Endothelial cell (in vitro differentiated cells): ENCODE data around the gene ZNF407. TPM values are rescaled to one million over a fixed set of nuclear protein-coding genes. Genes with fewer than 3 reads are reported as not detected.

Experiments
- DNase-seq: peaks from one replicate; pipeline ENCODE4 v3.0.0; 2021; ENCODE audit warnings: low spot score
- H3K27ac Mint-ChIP-seq: one replicate; pipeline ENCODE4 v1.8.0; 2021; ENCODE audit warnings: mixed read lengths, inconsistent platforms; ENCODE audit not compliant: unreplicated experiment
- H3K27me3 Mint-ChIP-seq: one replicate; pipeline ENCODE4 v1.8.0; 2021; ENCODE audit warnings: mild to moderate bottlenecking, moderate library complexity, mixed read lengths, inconsistent platforms; ENCODE audit not compliant: unreplicated experiment
- H3K36me3 Mint-ChIP-seq: one replicate; pipeline ENCODE4 v1.8.0; 2021; ENCODE audit warnings: mild to moderate bottlenecking, low read depth, mixed read lengths, inconsistent platforms; ENCODE audit not compliant: unreplicated experiment
- H3K4me1 Mint-ChIP-seq: one replicate; pipeline ENCODE4 v1.8.0; 2021; ENCODE audit warnings: mild to moderate bottlenecking, mixed read lengths, inconsistent platforms; ENCODE audit not compliant: unreplicated experiment
- H3K4me3 Mint-ChIP-seq: one replicate; pipeline ENCODE4 v1.8.0; 2021; ENCODE audit warnings: mild to moderate bottlenecking, mixed read lengths, inconsistent platforms; ENCODE audit not compliant: unreplicated experiment
- H3K9me3 Mint-ChIP-seq: one replicate; pipeline ENCODE4 v1.8.0; 2021; ENCODE audit warnings: mixed read lengths, inconsistent platforms; ENCODE audit not compliant: unreplicated experiment
- total RNA-seq: library from RNA; stranded (reverse); fragmentation: NEBNext Ultra II Directional; extraction: Animal tissue kit (Norgen Biotek cat#: 25700); gene quantifications from one replicate; pipeline ENCODE4 v1.2.1, GENCODE V29; 2021; ENCODE audit not compliant: unreplicated experiment
- TF ChIP-seq, protein P1 (sequence below): fragments of 200-600 bp; sonication (generic); IDR thresholded peaks from one replicate; pipeline ENCODE4 v1.5.0; 2021; ENCODE audit warnings: antibody characterized with exemption; ENCODE audit not compliant: unreplicated experiment

Gene ZNF407
- total RNA-seq, 1 donor from 2014 or later, result 16.8 TPM

DNA sequence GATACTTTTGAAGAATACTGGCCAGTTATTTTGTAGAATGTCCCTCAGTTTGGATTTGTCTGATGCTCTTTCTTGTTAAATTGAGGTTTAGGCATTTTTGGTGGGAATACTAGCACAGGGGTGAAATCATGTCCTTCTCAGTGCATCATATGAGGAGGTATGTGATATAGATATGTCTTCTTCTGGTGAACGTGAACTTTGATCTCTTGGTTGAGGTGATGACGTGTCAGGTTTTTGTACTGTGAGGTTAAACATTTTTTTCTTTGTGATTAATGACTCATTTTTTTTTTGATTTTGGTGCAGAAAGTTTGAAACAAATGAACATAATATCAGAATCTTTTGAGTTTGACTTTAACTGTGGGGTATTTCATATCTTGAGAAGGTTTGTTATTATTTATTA, 11.0 kb downstream of the ZNF407 start:
- Mint-ChIP-seq H3K36me3 (no peaks in the 10 kb centered on the region), H3K27ac (no peak overlapping the region)

DNA sequence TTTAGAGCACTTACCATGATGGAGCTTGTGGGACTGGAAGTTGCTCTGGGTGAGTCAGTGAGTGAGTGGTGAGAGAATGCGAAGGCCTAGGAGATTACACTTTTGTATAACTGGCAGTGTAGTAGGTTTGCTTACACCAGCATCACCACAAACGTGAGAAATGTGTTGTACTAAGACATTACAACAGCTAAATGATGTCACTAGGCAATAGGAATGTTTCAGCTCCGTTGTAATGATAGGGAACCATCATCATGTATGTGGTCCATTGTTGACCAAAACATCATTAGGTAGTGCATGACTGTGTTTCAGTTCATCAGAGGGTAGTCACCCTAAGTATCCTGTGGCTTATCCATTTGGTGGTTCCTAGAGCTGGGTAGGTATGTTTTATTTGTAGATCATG, 11.9 kb downstream of the ZNF407 start:
- Mint-ChIP-seq H3K9me3 (no peaks in the 10 kb centered on the region), H3K4me3 (no peak overlapping the region), H3K27me3 (peaks cover 3% of the 10 kb centered on the region), H3K27ac (no peak overlapping the region), H3K4me1 (peaks cover 17% of the 10 kb centered on the region), H3K36me3 (no peaks in the 10 kb centered on the region)
- no peak for DNase-seq
- TF ChIP-seq, protein P1, sequence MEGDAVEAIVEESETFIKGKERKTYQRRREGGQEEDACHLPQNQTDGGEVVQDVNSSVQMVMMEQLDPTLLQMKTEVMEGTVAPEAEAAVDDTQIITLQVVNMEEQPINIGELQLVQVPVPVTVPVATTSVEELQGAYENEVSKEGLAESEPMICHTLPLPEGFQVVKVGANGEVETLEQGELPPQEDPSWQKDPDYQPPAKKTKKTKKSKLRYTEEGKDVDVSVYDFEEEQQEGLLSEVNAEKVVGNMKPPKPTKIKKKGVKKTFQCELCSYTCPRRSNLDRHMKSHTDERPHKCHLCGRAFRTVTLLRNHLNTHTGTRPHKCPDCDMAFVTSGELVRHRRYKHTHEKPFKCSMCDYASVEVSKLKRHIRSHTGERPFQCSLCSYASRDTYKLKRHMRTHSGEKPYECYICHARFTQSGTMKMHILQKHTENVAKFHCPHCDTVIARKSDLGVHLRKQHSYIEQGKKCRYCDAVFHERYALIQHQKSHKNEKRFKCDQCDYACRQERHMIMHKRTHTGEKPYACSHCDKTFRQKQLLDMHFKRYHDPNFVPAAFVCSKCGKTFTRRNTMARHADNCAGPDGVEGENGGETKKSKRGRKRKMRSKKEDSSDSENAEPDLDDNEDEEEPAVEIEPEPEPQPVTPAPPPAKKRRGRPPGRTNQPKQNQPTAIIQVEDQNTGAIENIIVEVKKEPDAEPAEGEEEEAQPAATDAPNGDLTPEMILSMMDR, result no peak

More for the DNA sequence above, 11.0 kb downstream of the ZNF407 start:
- Mint-ChIP-seq H3K9me3 (no peaks in the 10 kb centered on the region), H3K27me3 (peaks cover 3% of the 10 kb centered on the region), H3K4me1 (peaks cover 17% of the 10 kb centered on the region), H3K4me3 (no peak overlapping the region)
- TF ChIP-seq, protein P1, result no peak
- no peak for DNase-seq

DNA sequence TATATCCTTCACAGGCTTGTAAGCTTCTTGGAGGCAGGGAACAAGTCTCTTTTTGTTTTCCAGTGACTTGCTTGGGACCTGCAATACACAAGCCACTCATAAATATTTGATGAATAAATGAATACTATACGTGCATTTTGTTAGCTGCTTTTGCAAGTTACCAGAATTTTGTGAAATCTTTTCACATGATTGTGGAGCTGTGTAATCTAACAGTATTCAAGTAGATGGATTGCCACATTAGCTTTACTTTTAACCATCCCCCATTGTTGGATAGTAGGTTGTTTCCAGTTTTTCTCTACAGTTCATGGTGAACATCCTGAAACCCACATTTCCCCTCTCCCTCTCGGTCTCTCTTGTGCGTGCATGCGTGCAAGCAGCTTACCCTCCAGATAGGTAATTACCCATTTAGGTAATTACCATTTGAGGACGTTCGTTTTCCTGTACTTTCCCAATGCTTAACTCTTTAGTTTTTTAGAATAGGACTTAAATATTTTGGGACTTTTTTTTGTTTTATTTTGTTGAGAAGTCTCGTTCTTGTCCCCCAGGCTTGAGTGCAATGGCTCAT, 12.5 kb downstream of the ZNF407 start:
- Mint-ChIP-seq H3K27ac (no peak overlapping the region), H3K4me1 (peaks cover 17% of the 10 kb centered on the region), H3K9me3 (no peaks in the 10 kb centered on the region), H3K27me3 (peaks cover 3% of the 10 kb centered on the region), H3K36me3 (no peaks in the 10 kb centered on the region), H3K4me3 (no peak overlapping the region)
- no peak for DNase-seq
- TF ChIP-seq, protein P1, result no peak

DNA sequence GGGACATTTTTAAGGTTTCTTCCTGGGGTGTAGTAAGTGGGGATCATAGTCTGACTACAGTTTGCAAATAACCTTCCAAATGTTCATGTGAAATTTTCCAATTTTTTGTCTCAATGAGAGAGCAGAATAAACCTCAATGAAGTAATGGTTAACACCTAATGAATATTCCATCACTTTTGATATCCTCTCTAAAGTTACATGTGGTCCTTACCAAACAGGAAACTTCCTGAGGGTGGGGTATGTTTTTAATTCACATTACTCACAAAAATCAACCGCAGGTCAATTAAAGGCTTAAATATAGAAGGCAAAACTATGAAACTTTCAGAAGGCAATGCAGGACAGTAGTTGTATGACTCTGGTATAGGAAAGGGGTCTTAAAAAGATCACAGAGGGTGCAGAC, 13.2 kb downstream of the ZNF407 start:
- Mint-ChIP-seq H3K4me3 (peak overlapping the region; percentile 34), H3K36me3 (no peaks in the 10 kb centered on the region), H3K9me3 (no peaks in the 10 kb centered on the region), H3K27me3 (peaks cover 3% of the 10 kb centered on the region), H3K27ac (peak overlapping the region; percentile 28), H3K4me1 (peaks cover 17% of the 10 kb centered on the region)
- TF ChIP-seq, protein P1, result no peak
- no peak for DNase-seq

DNA sequence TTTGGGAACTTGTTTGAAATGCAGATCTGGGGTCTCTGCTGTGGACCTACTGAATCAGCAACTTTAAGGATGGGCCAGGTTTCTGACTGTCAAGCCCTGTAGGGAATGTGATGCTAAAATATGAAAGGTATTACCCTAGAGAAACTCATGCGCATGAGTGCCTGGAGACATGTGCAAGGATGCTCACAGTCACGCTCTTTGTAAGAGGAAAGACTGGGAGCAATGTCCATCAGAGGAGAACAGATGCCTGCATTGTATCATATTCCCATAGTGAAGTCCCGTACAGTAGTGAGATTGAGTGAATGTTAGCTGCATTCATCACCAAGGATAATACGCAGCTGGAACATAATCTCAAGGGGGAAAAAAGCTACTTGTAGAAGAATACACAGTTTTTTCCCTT, 14.1 kb downstream of the ZNF407 start:
- DNase-seq, result no peak
- Mint-ChIP-seq H3K4me1 (peaks cover 17% of the 10 kb centered on the region), H3K4me3 (no peak overlapping the region)

More for the DNA sequence above, 14.1 kb downstream of the ZNF407 start:
- Mint-ChIP-seq H3K9me3 (no peaks in the 10 kb centered on the region), H3K36me3 (no peaks in the 10 kb centered on the region), H3K27ac (no peak overlapping the region), H3K27me3 (peaks cover 3% of the 10 kb centered on the region)
- TF ChIP-seq, protein P1, result no peak
